Measurements from ENCODE around the gene PTPRO.

Gene PTPRO

DNA sequence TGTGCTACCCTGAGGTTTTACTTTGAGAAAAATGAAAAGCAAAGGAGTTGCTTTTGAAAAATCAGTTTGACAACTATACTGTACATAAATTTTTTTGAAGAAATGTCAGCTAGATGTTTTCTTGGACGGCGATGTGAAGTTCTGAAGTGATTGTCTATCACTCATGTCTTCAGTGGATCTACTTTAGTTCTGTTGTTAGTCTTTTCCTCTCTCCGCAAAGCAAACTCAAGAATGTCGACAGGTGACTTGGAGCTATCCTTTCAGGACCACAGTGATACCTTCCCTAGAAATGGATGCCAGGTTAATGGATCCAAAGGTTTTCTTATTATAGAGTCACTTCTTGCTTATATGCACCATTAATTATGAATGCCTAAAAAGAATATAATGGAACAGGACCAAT is 1.2 kb downstream of the PTPRO start:
- Mint-ChIP-seq H3K36me3 (ENCODE audit: low read depth) (no peaks in the 10 kb centered on the region), H3K4me1 (ENCODE audit: low read depth) (peaks cover 7% of the 10 kb centered on the region), H3K27me3 (peaks cover 59% of the 10 kb centered on the region), H3K4me3 (no peak overlapping the region), H3K27ac (no peak overlapping the region), H3K9me3 (no peaks in the 10 kb centered on the region)
- DNase-seq = no peak

DNA sequence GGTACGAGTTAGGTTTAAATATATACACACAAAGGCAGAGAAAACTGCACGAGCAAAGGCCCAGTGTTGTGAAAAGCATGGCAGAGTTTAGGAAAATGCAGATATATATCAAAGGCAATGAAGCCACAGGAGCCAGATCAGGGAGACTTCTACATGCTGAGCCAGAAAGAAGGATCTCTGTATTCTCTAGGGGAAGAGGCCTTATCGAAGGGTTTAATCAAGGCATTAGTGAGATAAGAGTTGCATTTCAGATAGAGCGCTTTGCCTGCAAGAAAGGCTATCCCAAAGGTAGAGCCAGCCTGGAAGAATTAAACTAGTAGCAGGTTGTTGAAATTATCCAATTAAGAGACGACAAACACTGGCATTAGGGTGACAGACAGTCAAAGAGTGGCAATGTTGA is 7.6 kb downstream of the PTPRO start:
- no peak overlapping the region for H3K4me3 Mint-ChIP-seq
- H3K27ac Mint-ChIP-seq = no peak overlapping the region
- H3K4me1 Mint-ChIP-seq (ENCODE audit: low read depth) = no peaks in the 10 kb centered on the region
- DNase-seq = no peak
- no peaks in the 10 kb centered on the region for H3K36me3 Mint-ChIP-seq (ENCODE audit: low read depth)
- H3K9me3 Mint-ChIP-seq = no peaks in the 10 kb centered on the region
- H3K27me3 Mint-ChIP-seq = peaks cover 32% of the 10 kb centered on the region

DNA sequence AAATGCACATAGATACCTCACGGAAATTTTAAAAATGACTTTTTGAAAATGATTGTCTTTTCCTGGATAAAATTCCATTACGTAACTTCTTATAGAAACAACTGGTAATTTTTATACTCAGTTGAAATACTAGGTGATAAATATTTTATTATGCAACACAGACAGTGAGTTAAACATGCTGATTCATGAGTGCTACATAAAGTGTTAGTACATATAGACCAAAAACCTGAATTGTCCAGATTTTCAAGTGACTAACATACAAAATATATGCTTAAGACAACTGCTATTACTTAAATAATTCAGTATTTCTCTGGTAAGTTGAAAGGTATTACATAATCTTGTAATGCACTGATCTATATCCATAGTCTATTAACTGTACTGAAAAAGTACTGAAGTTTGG is 11.9 kb downstream of the PTPRO start:
- Mint-ChIP-seq H3K27me3 (peaks cover 22% of the 10 kb centered on the region), H3K27ac (no peak overlapping the region), H3K4me1 (ENCODE audit: low read depth) (no peaks in the 10 kb centered on the region), H3K4me3 (no peak overlapping the region), H3K36me3 (ENCODE audit: low read depth) (no peaks in the 10 kb centered on the region), H3K9me3 (no peaks in the 10 kb centered on the region)
- no peak for DNase-seq

DNA sequence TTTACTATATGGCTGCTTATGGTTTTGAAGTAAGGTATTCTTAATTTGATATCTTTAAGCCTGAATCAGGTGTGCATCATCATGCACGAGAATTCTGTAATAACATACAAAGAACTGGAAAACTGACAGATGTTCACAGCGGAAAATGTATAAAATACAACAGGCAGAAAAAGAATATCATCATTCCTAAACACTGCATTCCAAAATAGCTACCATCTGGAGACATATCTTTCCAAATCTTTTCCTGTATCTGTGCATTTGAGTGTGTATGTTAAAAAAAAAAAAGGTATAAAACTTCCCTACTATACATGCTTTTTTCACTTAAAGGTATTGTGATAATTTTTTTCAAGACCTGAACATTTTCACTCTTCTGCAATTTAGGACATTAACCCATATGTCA is 13.7 kb downstream of the PTPRO start:
- Mint-ChIP-seq H3K4me1 (ENCODE audit: low read depth) (no peaks in the 10 kb centered on the region), H3K4me3 (no peak overlapping the region), H3K27ac (no peak overlapping the region), H3K27me3 (peaks cover 30% of the 10 kb centered on the region), H3K9me3 (no peaks in the 10 kb centered on the region), H3K36me3 (ENCODE audit: low read depth) (no peaks in the 10 kb centered on the region)
- DNase-seq = no peak

DNA sequence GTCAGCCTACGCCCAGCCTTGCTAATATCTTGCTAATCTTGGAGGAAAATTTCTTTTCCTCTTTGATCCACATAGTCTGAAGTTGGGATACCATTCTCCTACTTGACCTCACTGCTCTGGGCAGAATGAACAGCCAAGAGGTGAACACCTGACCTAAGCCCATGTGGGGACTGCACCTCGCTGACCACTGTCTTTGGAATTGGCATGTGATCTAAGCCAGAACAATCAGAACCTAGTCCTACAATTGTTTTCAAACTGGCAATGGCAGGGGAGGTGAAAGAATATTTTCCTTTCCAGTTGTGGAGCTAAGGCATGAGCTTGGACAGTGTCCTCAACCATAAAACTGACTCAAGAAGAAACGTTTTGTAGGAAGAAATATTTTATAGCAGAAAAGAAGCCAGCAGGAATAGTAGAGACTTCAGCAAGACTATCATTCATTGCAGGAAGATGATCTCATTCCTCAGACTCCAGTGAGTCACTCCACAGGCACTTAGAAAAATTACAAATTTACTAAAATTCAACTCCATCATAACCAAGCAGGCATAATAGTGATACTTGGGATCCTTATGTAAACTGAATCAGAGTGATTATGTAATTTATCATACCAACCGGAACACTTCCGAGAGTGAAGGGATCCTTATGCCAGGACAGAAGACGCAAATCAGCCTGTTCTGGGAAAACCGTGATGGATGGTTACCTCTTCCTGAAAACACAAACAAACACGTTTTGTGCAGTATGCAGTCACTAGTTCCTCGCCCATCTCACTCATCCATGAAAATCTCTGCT is 14.7 kb downstream of the PTPRO start:
- Mint-ChIP-seq H3K4me1 (ENCODE audit: low read depth) (no peaks in the 10 kb centered on the region), H3K27ac (no peak overlapping the region), H3K36me3 (ENCODE audit: low read depth) (no peaks in the 10 kb centered on the region), H3K4me3 (no peak overlapping the region), H3K9me3 (no peaks in the 10 kb centered on the region), H3K27me3 (peaks cover 30% of the 10 kb centered on the region)
- DNase-seq = no peak

DNA sequence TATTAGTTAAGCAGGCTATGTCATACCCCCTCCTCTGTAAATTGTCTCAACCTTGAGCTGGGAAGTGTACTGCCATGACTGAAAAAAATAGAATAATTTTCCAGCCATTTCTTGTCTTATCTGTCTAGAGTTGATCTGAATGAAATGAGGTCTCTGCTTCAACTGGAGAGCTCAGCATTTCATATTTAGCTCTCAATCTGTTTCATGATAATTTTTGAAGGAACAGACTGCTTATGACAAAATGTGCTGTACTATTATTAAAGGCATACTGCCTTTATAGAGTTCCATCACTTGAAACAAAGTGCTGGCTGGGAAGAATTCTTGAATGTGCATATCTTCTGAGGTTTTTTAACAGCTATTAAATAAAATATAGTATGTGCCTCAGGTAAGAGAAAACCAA is 19.1 kb downstream of the PTPRO start:
- DNase-seq = no peak
- no peak overlapping the region for H3K4me3 Mint-ChIP-seq
- H3K36me3 Mint-ChIP-seq (ENCODE audit: low read depth) = no peaks in the 10 kb centered on the region
- peaks cover 25% of the 10 kb centered on the region for H3K27me3 Mint-ChIP-seq
- H3K4me1 Mint-ChIP-seq (ENCODE audit: low read depth) = no peaks in the 10 kb centered on the region
- H3K9me3 Mint-ChIP-seq = no peaks in the 10 kb centered on the region
- H3K27ac Mint-ChIP-seq = no peak overlapping the region

DNA sequence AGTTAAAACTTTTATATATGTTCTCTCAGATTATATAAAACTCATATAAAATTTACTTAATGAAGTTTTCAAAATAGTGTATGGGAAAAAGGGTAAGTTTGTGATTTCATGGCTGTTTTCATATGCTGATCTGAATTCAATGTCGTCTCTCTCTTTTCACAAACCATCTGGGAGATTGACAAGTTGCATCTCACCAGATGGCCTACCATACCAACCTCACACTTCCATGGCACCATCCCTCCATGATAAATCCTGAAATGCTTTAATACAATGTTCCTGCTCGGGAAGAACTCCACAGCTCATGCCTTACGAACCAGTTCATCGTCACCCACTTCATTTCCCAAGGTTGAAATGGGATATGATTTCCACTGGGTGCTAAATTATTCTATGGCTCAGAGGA is 22.3 kb downstream of the PTPRO start:
- DNase-seq = no peak
- H3K9me3 Mint-ChIP-seq = no peaks in the 10 kb centered on the region
- no peaks in the 10 kb centered on the region for H3K4me1 Mint-ChIP-seq (ENCODE audit: low read depth)
- H3K27me3 Mint-ChIP-seq = peaks cover 22% of the 10 kb centered on the region
- no peak overlapping the region for H3K27ac Mint-ChIP-seq
- H3K36me3 Mint-ChIP-seq (ENCODE audit: low read depth) = no peaks in the 10 kb centered on the region
- no peak overlapping the region for H3K4me3 Mint-ChIP-seq

DNA sequence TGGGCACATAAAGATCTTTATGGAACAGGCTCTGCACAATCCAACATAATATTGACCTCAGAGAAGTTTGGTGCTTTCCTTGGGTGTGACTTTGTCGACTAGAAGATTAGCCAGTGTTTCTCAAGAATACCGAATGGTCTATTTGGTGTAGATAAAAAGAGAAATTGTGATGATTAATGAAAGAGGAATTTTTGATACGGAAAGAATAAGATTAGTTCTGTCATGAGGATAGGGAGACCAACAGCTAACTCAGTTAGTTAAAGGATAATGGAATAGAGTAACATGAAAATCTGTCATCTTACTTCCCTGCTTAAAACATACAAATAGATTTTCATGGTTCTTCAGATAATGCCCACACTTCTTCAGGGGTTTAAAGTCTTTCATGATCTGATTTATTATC is 24.2 kb downstream of the PTPRO start:
- Mint-ChIP-seq H3K27me3 (peaks cover 14% of the 10 kb centered on the region), H3K36me3 (ENCODE audit: low read depth) (no peaks in the 10 kb centered on the region), H3K9me3 (no peaks in the 10 kb centered on the region), H3K27ac (no peak overlapping the region), H3K4me1 (ENCODE audit: low read depth) (no peaks in the 10 kb centered on the region), H3K4me3 (no peak overlapping the region)
- no peak for DNase-seq

DNA sequence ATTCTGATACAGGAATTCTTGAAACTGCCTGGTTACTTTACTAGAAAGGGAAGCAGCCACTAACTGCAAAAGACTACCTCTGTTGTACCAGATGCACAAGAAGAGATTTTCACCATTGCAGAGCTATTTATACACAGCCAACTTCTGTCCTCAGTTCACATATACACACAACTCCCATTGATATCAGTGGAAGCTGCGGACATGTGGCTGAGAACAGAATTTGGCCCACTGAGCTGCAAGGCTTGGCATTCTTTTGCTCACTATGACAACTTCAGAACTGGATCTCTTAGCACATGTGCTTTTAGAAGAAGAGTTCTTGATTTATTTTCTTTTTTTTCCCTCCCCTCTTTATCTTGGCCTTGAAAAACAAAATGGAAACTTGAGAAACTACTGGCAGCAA is 28.3 kb downstream of the PTPRO start:
- Mint-ChIP-seq H3K36me3 (ENCODE audit: low read depth) (no peaks in the 10 kb centered on the region), H3K4me1 (ENCODE audit: low read depth) (no peaks in the 10 kb centered on the region), H3K9me3 (no peaks in the 10 kb centered on the region), H3K27me3 (peaks cover 8% of the 10 kb centered on the region), H3K4me3 (no peak overlapping the region), H3K27ac (no peak overlapping the region)
- DNase-seq = no peak

DNA sequence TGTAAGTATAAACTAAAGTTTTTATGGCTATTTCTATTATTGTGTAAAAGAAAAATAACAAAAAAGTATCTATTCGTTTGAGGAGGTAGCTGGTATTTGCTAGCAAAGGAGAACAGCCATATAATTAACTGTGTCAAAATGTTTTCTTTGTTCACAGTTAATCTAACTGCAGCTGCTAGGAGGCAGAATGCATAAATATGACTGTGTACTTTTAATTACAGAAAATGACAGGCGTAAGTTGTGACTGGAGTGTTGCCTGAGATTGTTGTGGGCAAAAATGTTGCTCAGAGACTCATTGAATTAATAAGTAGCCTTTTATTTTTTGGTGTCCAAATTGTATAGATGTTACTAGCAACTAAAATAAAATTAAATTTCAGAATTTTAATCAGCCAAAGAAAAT is 33.5 kb downstream of the PTPRO start:
- no peaks in the 10 kb centered on the region for H3K9me3 Mint-ChIP-seq
- no peaks in the 10 kb centered on the region for H3K4me1 Mint-ChIP-seq (ENCODE audit: low read depth)
- peaks cover 3% of the 10 kb centered on the region for H3K27me3 Mint-ChIP-seq
- H3K4me3 Mint-ChIP-seq = no peak overlapping the region
- H3K36me3 Mint-ChIP-seq (ENCODE audit: low read depth) = no peaks in the 10 kb centered on the region
- no peak for DNase-seq
- no peak overlapping the region for H3K27ac Mint-ChIP-seq

DNA sequence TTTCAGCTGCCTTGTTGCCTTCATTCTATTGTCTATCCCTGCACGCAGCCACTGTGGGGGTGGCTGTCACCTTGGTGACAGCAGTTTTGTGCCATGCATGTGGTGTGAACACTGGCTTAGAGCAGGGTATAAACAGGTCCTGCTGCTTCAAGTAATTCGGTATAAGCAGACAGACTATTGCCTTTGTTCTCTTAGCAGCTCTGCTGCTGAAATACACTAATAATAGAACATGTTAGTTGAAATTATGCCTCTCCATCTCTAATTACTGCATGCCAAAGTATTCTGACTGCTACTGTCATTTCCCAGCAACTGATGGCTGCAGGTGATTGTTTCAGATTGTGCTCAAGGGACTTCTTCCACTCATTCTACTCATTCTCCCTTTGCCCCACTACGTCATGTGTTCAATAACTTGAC is 34.6 kb downstream of the PTPRO start:
- no peak for DNase-seq
- Mint-ChIP-seq H3K9me3 (no peaks in the 10 kb centered on the region), H3K27ac (no peak overlapping the region), H3K27me3 (peaks cover 4% of the 10 kb centered on the region), H3K36me3 (ENCODE audit: low read depth) (no peaks in the 10 kb centered on the region), H3K4me1 (ENCODE audit: low read depth) (no peaks in the 10 kb centered on the region), H3K4me3 (no peak overlapping the region)

DNA sequence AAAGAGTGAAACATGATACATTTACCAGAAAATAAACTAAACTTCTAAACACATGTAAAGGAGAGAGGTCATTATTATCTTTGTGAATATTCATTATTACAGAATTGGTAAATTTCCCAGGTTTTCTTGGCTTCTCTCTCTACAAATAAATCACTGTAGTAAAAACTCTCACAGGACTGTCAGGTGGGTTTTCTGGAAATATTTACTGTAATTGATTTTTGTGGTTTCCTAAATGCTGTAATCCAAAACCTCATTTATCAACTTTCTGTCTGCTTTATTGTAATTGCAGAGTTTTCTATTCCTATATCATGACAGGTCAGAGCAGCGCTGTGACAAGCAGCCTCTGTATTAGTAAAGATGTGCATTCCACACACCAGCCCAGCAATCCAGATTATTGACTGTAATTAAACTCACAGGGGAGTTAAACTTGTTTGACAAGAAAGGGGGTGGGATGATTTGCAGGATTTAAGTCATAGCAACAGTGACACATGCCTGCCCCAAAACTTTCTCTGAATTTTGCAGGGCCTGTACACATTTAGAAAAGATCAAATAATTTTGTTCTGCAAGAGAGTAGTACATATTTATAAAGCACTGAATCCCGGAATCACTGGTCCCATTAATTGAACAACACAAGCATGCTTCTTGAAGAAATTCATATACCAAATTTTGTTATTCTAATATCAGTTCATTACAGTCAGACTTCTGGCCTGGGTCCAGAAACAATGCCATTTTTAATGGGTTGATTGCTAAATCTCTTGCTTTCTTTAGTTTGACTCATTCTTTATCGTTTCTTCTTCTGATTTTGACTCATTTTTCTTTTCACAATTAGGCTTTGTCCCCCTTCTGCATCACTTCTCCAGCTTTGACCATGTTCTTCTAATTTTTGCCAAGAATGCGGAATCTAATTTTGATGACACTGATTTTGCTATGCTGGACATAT is 42.2 kb downstream of the PTPRO start:
- Mint-ChIP-seq H3K36me3 (ENCODE audit: low read depth) (no peaks in the 10 kb centered on the region), H3K27ac (no peak overlapping the region), H3K4me3 (no peak overlapping the region), H3K27me3 (peaks cover 14% of the 10 kb centered on the region), H3K4me1 (ENCODE audit: low read depth) (no peaks in the 10 kb centered on the region), H3K9me3 (no peaks in the 10 kb centered on the region)
- no peak for DNase-seq

DNA sequence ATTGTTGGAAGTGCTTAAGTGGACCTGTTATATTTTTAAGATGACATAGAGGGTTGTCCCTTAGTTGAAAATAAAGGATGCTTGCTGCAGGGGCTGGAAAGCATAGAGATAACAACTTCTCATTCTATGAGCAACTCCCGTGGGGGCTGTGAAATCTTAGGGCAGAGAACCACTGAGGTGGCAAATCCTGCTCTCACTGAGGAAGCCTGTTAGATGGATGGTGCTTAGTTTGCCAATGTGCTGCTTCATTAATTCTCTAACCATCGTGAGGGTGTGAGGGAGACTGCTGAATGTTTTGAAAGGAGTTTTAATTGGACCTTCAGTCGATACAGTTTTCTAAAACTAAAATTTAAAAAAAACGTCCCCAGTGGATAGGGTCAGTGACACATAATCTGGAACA is 46.5 kb downstream of the PTPRO start:
- Mint-ChIP-seq H3K9me3 (peaks cover under 1% of the 10 kb centered on the region), H3K27ac (no peak overlapping the region), H3K27me3 (peaks cover 20% of the 10 kb centered on the region), H3K36me3 (ENCODE audit: low read depth) (no peaks in the 10 kb centered on the region), H3K4me1 (ENCODE audit: low read depth) (no peaks in the 10 kb centered on the region), H3K4me3 (no peak overlapping the region)
- no peak for DNase-seq

DNA sequence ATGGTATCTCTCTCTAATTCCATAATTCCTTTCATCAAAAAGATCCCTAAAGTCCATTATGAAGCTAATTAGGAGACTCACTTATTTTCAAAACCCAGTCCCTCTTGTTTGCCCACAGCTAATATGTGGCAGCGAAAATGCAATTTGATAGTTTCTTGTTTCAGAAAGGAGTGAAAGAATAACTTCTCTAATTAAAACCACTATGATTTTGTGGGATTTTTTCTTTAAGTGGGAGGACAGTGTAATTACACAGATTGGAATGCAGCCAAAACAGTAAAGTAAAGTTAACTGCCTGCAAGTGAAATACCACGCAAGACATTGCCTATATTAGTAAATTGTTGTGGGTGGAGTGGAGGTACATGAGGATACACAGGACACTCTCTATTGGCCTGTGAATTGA is 50.0 kb downstream of the PTPRO start:
- Mint-ChIP-seq H3K4me1 (ENCODE audit: low read depth) (no peaks in the 10 kb centered on the region), H3K36me3 (ENCODE audit: low read depth) (no peaks in the 10 kb centered on the region), H3K9me3 (peaks cover 14% of the 10 kb centered on the region), H3K27ac (no peak overlapping the region), H3K4me3 (no peak overlapping the region), H3K27me3 (peaks cover 22% of the 10 kb centered on the region)
- no peak for DNase-seq

DNA sequence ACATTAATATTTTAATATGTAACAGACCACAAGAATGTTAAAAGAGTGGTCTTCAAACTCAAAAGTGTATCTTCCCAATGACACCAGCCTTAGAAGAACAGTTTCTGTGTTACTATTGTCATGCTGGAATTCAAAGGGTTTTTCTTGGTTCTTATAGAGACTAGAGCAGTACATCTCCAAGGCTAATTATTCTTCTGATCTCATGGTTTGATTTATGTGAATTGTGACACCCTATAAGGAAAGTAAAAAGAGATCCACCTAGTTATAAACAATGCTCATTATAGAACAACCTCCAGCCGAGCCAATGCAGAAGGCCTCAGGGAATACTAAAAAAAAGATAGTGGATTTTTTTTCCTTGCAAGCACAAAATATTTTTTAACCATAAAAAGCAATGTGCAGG is 65.5 kb downstream of the PTPRO start:
- DNase-seq = no peak
- Mint-ChIP-seq H3K27me3 (peaks cover under 1% of the 10 kb centered on the region), H3K36me3 (ENCODE audit: low read depth) (no peaks in the 10 kb centered on the region), H3K4me3 (no peak overlapping the region), H3K27ac (no peak overlapping the region), H3K4me1 (ENCODE audit: low read depth) (no peaks in the 10 kb centered on the region), H3K9me3 (no peaks in the 10 kb centered on the region)

Measured in activated T-cell treated with anti-CD3 and anti-CD28 coated beads, Interleukin-2, amount 50 U/mL, for 24 hours (primary cell).